Gastrocnemius medialis (tissue), 4 donors: Measurements from ENCODE around the gene PAOX. TPM values are rescaled to one million over a fixed set of nuclear protein-coding genes. Genes with fewer than 3 reads are reported as not detected.

Experiments used
- ATAC-seq, 2 donors: fragments of 150-250 bp; one replicate each; pipeline ENCODE4 v1.9.1; 2016
- DNase-seq, 2 donors: peaks; one replicate each; pipeline ENCODE4 v3.0.0-alpha.2; 2019
- H3K27ac ChIP-seq, 4 donors: fragments of 200-600 bp; sonication (generic); 1 replicate in 1 of 4; 2 replicates in 3 of 4; pipeline ENCODE4 v1.5.1; 2016 to 2018; ENCODE audit warnings: mild to moderate bottlenecking in 2 of 4, moderate library complexity in 1 of 4
- H3K27me3 ChIP-seq, 3 donors: fragments of 200-600 bp; sonication (generic) in 2 of 3; 1 replicate in 1 of 3; 2 replicates in 2 of 3; pipeline versions ENCODE4 v1.5.1 to v1.6.0; 2016 to 2019; ENCODE audit warnings: mild to moderate bottlenecking in 1 of 3, moderate library complexity in 1 of 3
- H3K36me3 ChIP-seq, 2 donors: fragments of 200-600 bp; sonication (generic) in 1 of 2; one replicate each; pipeline ENCODE4 v1.5.1; 2017 to 2018
- H3K4me1 ChIP-seq, 2 donors: fragments of 200-600 bp; sonication (generic) in 1 of 2; one replicate each; pipeline ENCODE4 v1.5.1; 2016 to 2017; ENCODE audit warnings: mild to moderate bottlenecking in 2 of 2
- H3K4me3 ChIP-seq, 4 donors: fragments of 200-600 bp; sonication (generic) in 3 of 4; 1 replicate in 1 of 4; 2 replicates in 3 of 4; pipeline ENCODE4 v1.5.1; 2016 to 2019; ENCODE audit warnings: mild to moderate bottlenecking in 2 of 4
- H3K9me3 ChIP-seq, 3 donors: fragments of 200-600 bp; sonication (generic) in 2 of 3; 1 replicate in 1 of 3; 2 replicates in 2 of 3; pipeline ENCODE4 v1.5.1; 2016 to 2019
- POLR2A ChIP-seq, 2 donors: fragments of 450-650 bp; IDR thresholded peaks; one replicate each; pipeline ENCODE4 v1.6.1; 2017; ENCODE audit warnings: antibody characterized with exemption in 2 of 2, mild to moderate bottlenecking in 2 of 2, moderate library complexity in 2 of 2
- in situ Hi-C, 4 donors: fragments of 200-750 bp; cut with MboI; loops; one replicate each; pipeline versions ENCODE4 v1.15.0 to v1.8.0; 2017; ENCODE audit warnings: low sequenced_read_pairs in 4 of 4
- intact Hi-C: fragments of 100-400 bp; cut with DNase I; formaldehyde crosslinking; loops from one replicate; pipeline ENCODE4 v1.15.1; 2023; ENCODE audit warnings: low total_unique reads
- total RNA-seq, 4 donors: library from RNA; depleted of rRNA; stranded (reverse); fragments of >200 nt; gene quantifications; one replicate each; pipeline versions ENCODE4 v1.1.0 to v1.2.3, GENCODE V29; 2016
- TF ChIP-seq, protein P1 (sequence below), 5 experiments: fragments of 450-650 bp in 3 of 5; fragments of 200-600 bp in 2 of 5; sonication (generic) in 2 of 5; IDR thresholded peaks in 4 of 5; conservative IDR thresholded peaks in 1 of 5; 1 replicate in 4 of 5; 2 replicates in 1 of 5; pipeline ENCODE4 v1.5.1; 2016 to 2019; ENCODE audit warnings: antibody characterized with exemption in 5 of 5, mild to moderate bottlenecking in 3 of 5, moderate library complexity in 3 of 5

Gene PAOX
- total RNA-seq, 4 donors from 2014 or later, result 4.9 to 7.7 (median 6.7) TPM

- Histone ChIP-seq H3K27me3 (peaks cover 59 to 81% (median 69%) of the 10 kb centered on the region in 3 donors), H3K36me3 (no peaks in the 10 kb centered on the region), H3K4me3 (peak overlapping the region; percentile 24 to 48 (median 32)), H3K4me1 (peaks cover 5 to 19% of the 10 kb centered on the region in 2 donors), H3K9me3 (no peaks in the 10 kb centered on the region), H3K27ac (no peak overlapping the region)
- ATAC-seq (no peak), DNase-seq (no peak)
- no peak for TF ChIP-seq POLR2A (IDR thresholded peaks at IDR 0.05)
- TF ChIP-seq, protein P1, sequence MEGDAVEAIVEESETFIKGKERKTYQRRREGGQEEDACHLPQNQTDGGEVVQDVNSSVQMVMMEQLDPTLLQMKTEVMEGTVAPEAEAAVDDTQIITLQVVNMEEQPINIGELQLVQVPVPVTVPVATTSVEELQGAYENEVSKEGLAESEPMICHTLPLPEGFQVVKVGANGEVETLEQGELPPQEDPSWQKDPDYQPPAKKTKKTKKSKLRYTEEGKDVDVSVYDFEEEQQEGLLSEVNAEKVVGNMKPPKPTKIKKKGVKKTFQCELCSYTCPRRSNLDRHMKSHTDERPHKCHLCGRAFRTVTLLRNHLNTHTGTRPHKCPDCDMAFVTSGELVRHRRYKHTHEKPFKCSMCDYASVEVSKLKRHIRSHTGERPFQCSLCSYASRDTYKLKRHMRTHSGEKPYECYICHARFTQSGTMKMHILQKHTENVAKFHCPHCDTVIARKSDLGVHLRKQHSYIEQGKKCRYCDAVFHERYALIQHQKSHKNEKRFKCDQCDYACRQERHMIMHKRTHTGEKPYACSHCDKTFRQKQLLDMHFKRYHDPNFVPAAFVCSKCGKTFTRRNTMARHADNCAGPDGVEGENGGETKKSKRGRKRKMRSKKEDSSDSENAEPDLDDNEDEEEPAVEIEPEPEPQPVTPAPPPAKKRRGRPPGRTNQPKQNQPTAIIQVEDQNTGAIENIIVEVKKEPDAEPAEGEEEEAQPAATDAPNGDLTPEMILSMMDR (IDR thresholded peaks at IDR 0.05 in 4 of 5, conservative IDR thresholded peaks at IDR 0.05 in 1 of 5), result no peak
- intact Hi-C loops, result no loop called here
- in situ Hi-C loops, result no loop called here
Measured at GRCh38 chr10:133334503-133335245, 44.4 kb upstream of the PAOX start.

GRCh38 chr10:133335246-133336117 is 43.6 kb upstream of the PAOX start:
- H3K4me1 ChIP-seq, result peaks cover 5 to 15% of the 10 kb centered on the region in 2 donors
- peak overlapping the region; percentile 24 to 48 (median 32) for H3K4me3 ChIP-seq
- H3K27ac ChIP-seq, result no peak overlapping the region
- DNase-seq (no peak), ATAC-seq (no peak)
- intact Hi-C loops, result no loop called here
- H3K27me3 ChIP-seq, result peaks cover 67 to 85% (median 70%) of the 10 kb centered on the region in 3 donors
- in situ Hi-C loops, result no loop called here
- TF ChIP-seq POLR2A (IDR thresholded peaks at IDR 0.05), result no peak
- TF ChIP-seq, protein P1 (IDR thresholded peaks at IDR 0.05 in 4 of 5, conservative IDR thresholded peaks at IDR 0.05 in 1 of 5), result no peak
- H3K36me3 ChIP-seq, result no peaks in the 10 kb centered on the region
- no peaks in the 10 kb centered on the region for H3K9me3 ChIP-seq

- H3K4me1 ChIP-seq, result peaks cover 5 to 15% of the 10 kb centered on the region in 2 donors
- DNase-seq (no peak), ATAC-seq (no peak)
- intact Hi-C loops (no loop called here), in situ Hi-C loops (no loop called here)
- H3K4me3 ChIP-seq, result peak overlapping the region in 2 of 4 donors; percentile 36 to 48
- peaks cover 67 to 85% (median 68%) of the 10 kb centered on the region in 3 donors for H3K27me3 ChIP-seq
- no peaks in the 10 kb centered on the region for H3K36me3 ChIP-seq
- TF ChIP-seq, protein P1 (IDR thresholded peaks at IDR 0.05 in 4 of 5, conservative IDR thresholded peaks at IDR 0.05 in 1 of 5), result no peak
- TF ChIP-seq POLR2A (IDR thresholded peaks at IDR 0.05), result no peak
- no peak overlapping the region for H3K27ac ChIP-seq
- H3K9me3 ChIP-seq, result no peaks in the 10 kb centered on the region
Measured at GRCh38 chr10:133336118-133336576, 42.9 kb upstream of the PAOX start.

DNA sequence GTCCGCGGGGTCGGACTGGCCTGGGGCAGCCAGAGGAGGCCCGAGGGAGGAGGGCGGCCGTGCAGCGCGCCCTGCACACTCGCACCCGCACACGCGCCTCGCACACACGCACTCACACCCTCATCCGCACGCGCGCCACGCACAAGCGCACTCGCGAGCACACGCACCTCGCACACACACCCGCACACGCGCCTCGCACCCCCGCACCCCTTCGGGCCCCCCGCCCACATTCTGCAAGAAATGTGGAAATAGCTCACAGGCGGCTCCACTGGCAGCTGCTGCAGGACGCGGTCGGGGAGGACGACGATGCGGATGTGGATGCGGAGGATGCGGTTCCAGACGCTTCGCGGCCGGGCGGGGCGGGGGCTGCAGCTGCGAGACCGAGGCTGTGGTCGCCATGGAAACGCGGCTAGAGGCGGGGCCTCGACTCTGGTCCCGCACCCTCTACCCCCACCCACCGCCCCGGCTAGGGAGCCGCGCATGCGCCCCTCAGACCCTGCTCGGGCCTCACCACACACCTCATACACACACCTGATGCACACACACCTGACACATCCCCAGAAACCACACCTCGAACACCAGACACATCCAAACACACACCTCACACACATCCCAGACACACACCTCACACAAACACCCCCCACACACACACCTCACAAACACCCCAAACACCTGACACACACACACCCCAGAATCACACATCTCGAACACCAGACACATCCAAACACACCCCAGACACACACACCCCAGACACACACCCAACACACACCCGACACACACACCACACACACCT is 42.3 kb upstream of the PAOX start, which contains the start of gene CALY:
Gene CALY (minus strand): TSS at position 320 of the 793 bp plus-strand sequence. CDS start 7,907 bp downstream, outside the sequence.
- intact Hi-C loops (no loop called here), in situ Hi-C loops (no loop called here)
- ATAC-seq (no peak), DNase-seq (no peak)
- H3K9me3 ChIP-seq, result no peaks in the 10 kb centered on the region
- peaks cover 5 to 15% of the 10 kb centered on the region in 2 donors for H3K4me1 ChIP-seq
- H3K27me3 ChIP-seq, result peaks cover 69 to 86% (median 70%) of the 10 kb centered on the region in 3 donors
- no peak within 1 kb of the TSS for H3K27ac ChIP-seq
- no peaks in the 10 kb centered on the region for H3K36me3 ChIP-seq
- peak within 1 kb of the TSS in 3 of 4 donors; percentile 27 to 48 (median 36) for H3K4me3 ChIP-seq
- TF ChIP-seq POLR2A (IDR thresholded peaks at IDR 0.05), result no peak
- TF ChIP-seq, protein P1 (IDR thresholded peaks at IDR 0.05 in 4 of 5, conservative IDR thresholded peaks at IDR 0.05 in 1 of 5), result no peak
